ENCODE results near the gene CRNN. TPM values are rescaled to one million over a fixed set of nuclear protein-coding genes. Genes with fewer than 3 reads are reported as not detected.

The CRNN gene
- total and polyA plus RNA-seq, 10 of the 15 experiments (the other 5 are each of a cell fraction or from before 2014, with no cell fraction given), result not detected

DNA sequence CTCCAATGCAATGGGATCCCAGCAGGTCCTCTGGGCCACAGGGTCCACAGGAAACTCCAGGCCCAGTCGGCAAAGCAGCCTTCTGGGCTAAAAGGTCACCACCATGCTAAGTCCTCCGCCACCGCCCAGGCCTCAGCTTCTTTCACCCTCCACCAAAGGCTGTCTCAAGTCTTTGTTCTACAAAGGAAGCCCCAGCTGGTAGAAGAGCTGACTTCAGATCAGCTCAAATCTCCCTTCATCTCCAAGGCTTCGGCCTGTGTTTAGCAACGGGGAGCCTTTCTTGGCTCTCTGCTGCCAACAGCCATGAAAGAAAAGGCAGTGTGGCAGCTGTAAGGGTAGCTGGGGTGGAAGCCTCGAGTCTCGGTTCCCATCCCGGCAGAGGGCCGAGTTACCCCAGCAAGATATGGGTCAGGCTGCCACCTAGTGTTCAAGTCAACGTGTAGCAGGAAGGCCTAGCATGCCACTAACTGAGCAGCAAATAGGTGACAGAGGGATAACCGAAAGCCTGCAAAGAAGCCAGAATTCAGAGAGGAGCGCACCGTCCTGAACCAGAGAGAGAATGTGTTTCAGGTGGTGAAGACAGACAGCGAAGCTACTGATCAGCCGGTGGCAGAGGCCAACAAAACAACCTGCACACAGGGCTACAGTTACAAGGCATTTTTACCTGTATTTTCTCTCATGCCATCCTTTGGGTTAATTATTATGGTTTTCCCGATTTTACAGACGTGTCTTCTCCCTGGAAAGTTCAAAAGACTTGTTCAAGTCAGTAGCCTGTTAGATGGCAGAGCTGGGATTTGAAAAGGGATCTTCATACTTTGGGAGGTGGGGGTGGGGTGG lies 26.8 kb upstream of the CRNN start:
- Histone ChIP-seq H3K4me2 (ENCODE audit: control insufficient read depth, insufficient read depth) (no peak overlapping the region), H4K20me1 (ENCODE audit: control insufficient read depth, insufficient read depth) (no peaks in the 10 kb centered on the region), H3K9ac (ENCODE audit: control insufficient read depth, insufficient read depth, low read length) (no peak overlapping the region), H3K4me3 (no peak overlapping the region), H3K27ac (ENCODE audit: control insufficient read depth, insufficient read depth) (no peak overlapping the region), H3K9me3 (replicated peaks; ENCODE audit: control insufficient read depth, insufficient read depth, low read length) (no peaks in the 10 kb centered on the region), H3K27me3 (replicated peaks in 1 of 2; ENCODE audit: control insufficient read depth in 2 of 2, insufficient read depth in 2 of 2, low read length in 1 of 2) (0 out of 4 replicates have a peak, but pooled peaks cover 0 to 2% of the 10 kb centered on the region in 2 experiments), H3K79me2 (ENCODE audit: control insufficient read depth, insufficient read depth, low read length) (no peaks in the 10 kb centered on the region), H3K36me3 (ENCODE audit: control insufficient read depth in 2 of 2, insufficient read depth in 2 of 2, low read length in 1 of 2) (no peaks in the 10 kb centered on the region), H2AFZ (ENCODE audit: control insufficient read depth, low read depth, low read length) (peak overlapping the region; percentile 15; the same call in 1 of the 2 replicates), H3K4me1 (ENCODE audit: control insufficient read depth, insufficient read depth, low read length) (no peaks in the 10 kb centered on the region)
- in situ Hi-C loops (cut with MboI) (no loop called here), intact Hi-C loops (cut with micrococcal nuclease; ENCODE audit: unreplicated experiment) (loop anchor here (1.0 kb wide), 1 partner anchor 251 kb away; no protein-coding TSS in a partner anchor)
- DNase-seq (ENCODE audit: low read depth, low spot score) (peak; percentile 38), ATAC-seq (peak; percentile 100), FAIRE-seq (peak; percentile 97)
- ChIA-PET RAD21 (ENCODE audit: unreplicated experiment) (interaction anchor here (0.7 to 3.0 kb wide), 5 partner anchors 8 to 256 kb away, joined by 4 to 25 read pairs (median 5); no protein-coding TSS in a partner anchor), POLR2A (no interaction called here), SMC1A (ENCODE audit: uncharacterized antibody, unreplicated experiment) (interaction anchor here (0.7 to 2.2 kb wide), 4 partner anchors 18 to 93 kb away, joined by 4 to 16 read pairs (median 5); no protein-coding TSS in a partner anchor), CTCF (interaction anchor here (0.6 to 3.7 kb wide), 22 partner anchors 8 to 536 kb away, joined by 3 to 37 read pairs (median 4); no protein-coding TSS in a partner anchor)
- 14% methylated on average over 17 of the region's 17 CpGs for WGBS (ENCODE audit: insufficient coverage, insufficient replicate concordance, low lambda C conversion rate, missing lambda C conversion rate)
- BruUV-seq (replicated peaks), result no TSS peak
- TF ChIP-seq SUPT20H (IDR thresholded peaks at IDR 0.05; ENCODE audit: borderline replicate concordance, control insufficient read depth, low read depth, low read length) (no peak), SMAD5 (IDR thresholded peaks at IDR 0.05; ENCODE audit: low read depth) (no peak), SIX5 (IDR thresholded peaks at IDR 0.05; ENCODE audit: low read depth, low read length, severe bottlenecking) (no peak), SMC3 (IDR thresholded peaks at IDR 0.05; ENCODE audit: borderline replicate concordance, low read length) (peak; percentile 77), RAD21 (IDR thresholded peaks at IDR 0.05; ENCODE audit: insufficient read depth, low read depth, low read length) (peak; percentile 79), EED (IDR thresholded peaks at IDR 0.05; ENCODE audit: low read depth) (no peak), NR2F1 (conservative IDR thresholded peaks at IDR 0.05) (no peak), SREBF2 (IDR thresholded peaks at IDR 0.05; ENCODE audit: low read length) (no peak), POU2F2 (IDR thresholded peaks at IDR 0.05; ENCODE audit: borderline replicate concordance, low read depth, low read length) (peak; percentile 47; the same call in 1 of the 3 replicates), SRF (IDR thresholded peaks at IDR 0.05; ENCODE audit: low read depth in 2 of 2, low read length in 2 of 2) (no peak), NFYA (IDR thresholded peaks at IDR 0.05; ENCODE audit: borderline replicate concordance, low read depth, low read length) (no peak)
- TF ChIP-seq, protein P1, sequence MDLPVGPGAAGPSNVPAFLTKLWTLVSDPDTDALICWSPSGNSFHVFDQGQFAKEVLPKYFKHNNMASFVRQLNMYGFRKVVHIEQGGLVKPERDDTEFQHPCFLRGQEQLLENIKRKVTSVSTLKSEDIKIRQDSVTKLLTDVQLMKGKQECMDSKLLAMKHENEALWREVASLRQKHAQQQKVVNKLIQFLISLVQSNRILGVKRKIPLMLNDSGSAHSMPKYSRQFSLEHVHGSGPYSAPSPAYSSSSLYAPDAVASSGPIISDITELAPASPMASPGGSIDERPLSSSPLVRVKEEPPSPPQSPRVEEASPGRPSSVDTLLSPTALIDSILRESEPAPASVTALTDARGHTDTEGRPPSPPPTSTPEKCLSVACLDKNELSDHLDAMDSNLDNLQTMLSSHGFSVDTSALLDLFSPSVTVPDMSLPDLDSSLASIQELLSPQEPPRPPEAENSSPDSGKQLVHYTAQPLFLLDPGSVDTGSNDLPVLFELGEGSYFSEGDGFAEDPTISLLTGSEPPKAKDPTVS (IDR thresholded peaks at IDR 0.05; ENCODE audit: low read depth, low read length), result no peak
- TF ChIP-seq, protein P2, sequence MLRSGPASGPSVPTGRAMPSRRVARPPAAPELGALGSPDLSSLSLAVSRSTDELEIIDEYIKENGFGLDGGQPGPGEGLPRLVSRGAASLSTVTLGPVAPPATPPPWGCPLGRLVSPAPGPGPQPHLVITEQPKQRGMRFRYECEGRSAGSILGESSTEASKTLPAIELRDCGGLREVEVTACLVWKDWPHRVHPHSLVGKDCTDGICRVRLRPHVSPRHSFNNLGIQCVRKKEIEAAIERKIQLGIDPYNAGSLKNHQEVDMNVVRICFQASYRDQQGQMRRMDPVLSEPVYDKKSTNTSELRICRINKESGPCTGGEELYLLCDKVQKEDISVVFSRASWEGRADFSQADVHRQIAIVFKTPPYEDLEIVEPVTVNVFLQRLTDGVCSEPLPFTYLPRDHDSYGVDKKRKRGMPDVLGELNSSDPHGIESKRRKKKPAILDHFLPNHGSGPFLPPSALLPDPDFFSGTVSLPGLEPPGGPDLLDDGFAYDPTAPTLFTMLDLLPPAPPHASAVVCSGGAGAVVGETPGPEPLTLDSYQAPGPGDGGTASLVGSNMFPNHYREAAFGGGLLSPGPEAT (IDR thresholded peaks at IDR 0.05; ENCODE audit: low read depth), result no peak
- TF ChIP-seq, protein P3, sequence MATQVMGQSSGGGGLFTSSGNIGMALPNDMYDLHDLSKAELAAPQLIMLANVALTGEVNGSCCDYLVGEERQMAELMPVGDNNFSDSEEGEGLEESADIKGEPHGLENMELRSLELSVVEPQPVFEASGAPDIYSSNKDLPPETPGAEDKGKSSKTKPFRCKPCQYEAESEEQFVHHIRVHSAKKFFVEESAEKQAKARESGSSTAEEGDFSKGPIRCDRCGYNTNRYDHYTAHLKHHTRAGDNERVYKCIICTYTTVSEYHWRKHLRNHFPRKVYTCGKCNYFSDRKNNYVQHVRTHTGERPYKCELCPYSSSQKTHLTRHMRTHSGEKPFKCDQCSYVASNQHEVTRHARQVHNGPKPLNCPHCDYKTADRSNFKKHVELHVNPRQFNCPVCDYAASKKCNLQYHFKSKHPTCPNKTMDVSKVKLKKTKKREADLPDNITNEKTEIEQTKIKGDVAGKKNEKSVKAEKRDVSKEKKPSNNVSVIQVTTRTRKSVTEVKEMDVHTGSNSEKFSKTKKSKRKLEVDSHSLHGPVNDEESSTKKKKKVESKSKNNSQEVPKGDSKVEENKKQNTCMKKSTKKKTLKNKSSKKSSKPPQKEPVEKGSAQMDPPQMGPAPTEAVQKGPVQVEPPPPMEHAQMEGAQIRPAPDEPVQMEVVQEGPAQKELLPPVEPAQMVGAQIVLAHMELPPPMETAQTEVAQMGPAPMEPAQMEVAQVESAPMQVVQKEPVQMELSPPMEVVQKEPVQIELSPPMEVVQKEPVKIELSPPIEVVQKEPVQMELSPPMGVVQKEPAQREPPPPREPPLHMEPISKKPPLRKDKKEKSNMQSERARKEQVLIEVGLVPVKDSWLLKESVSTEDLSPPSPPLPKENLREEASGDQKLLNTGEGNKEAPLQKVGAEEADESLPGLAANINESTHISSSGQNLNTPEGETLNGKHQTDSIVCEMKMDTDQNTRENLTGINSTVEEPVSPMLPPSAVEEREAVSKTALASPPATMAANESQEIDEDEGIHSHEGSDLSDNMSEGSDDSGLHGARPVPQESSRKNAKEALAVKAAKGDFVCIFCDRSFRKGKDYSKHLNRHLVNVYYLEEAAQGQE (IDR thresholded peaks at IDR 0.05; ENCODE audit: low read depth, low read length), result no peak

Measured in GM12878 (cell line).